Keratinocyte (primary cell): ENCODE measurements around the gene DMD. TPM values are rescaled to one million over a fixed set of nuclear protein-coding genes. Genes with fewer than 3 reads are reported as not detected.

ENCODE experiments used
- DNase-seq: peaks from one replicate; pipeline ENCODE4 v3.0.0-alpha.2; 2011; ENCODE audit warnings: low read depth, missing footprints, low spot score
- FAIRE-seq: peaks from 2 replicates; lab custom pipeline; 2011; peaks lifted over from hg19 to GRCh38; lab: Jason Lieb, UNC
- H2AFZ ChIP-seq: 2 replicates; pipeline ENCODE4 v1.6.0; 2012; ENCODE audit warnings: low read length, control low read depth, inconsistent platforms; ENCODE audit not compliant: control insufficient read depth
- H3K27ac ChIP-seq: 2 replicates; pipeline ENCODE4 v1.5.1; 2011; ENCODE audit warnings: low read length; ENCODE audit not compliant: control insufficient read depth, insufficient read depth
- H3K27me3 ChIP-seq: 3 replicates; pipeline ENCODE4 v1.6.0; 2011; ENCODE audit warnings: low read length; ENCODE audit not compliant: control insufficient read depth, insufficient read depth; ENCODE audit errors: extremely low read depth
- H3K36me3 ChIP-seq, 2 experiments: 2 replicates in 1 of 2; 3 replicates in 1 of 2; pipeline ENCODE4 v1.5.1; 2011; ENCODE audit warnings: low read length in 2 of 2, mild to moderate bottlenecking in 1 of 2; ENCODE audit not compliant: control insufficient read depth in 2 of 2, insufficient read depth in 2 of 2; ENCODE audit errors: extremely low read depth in 1 of 2
- H3K4me1 ChIP-seq: 3 replicates; pipeline ENCODE4 v1.5.1; 2011; ENCODE audit warnings: low read length; ENCODE audit not compliant: control insufficient read depth, insufficient read depth; ENCODE audit errors: extremely low read depth
- H3K4me2 ChIP-seq: 3 replicates; pipeline ENCODE4 v1.6.0; 2011; ENCODE audit warnings: low read depth, low read length; ENCODE audit not compliant: control insufficient read depth, insufficient read depth; ENCODE audit errors: extremely low read depth
- H3K4me3 ChIP-seq, 3 experiments: fragments of 200-600 bp in 1 of 3; sonication (generic) in 1 of 3; 2 replicates in 2 of 3; 3 replicates in 1 of 3; pipeline ENCODE4 v1.5.1; 2011 to 2016; ENCODE audit warnings: low read length in 3 of 3, mild to moderate bottlenecking in 3 of 3, control low read depth in 2 of 3, inconsistent platforms in 1 of 3, low read depth in 1 of 3, mixed read lengths in 1 of 3, mixed run types in 1 of 3, moderate library complexity in 1 of 3; ENCODE audit not compliant: control insufficient read depth in 2 of 3, insufficient read depth in 2 of 3; ENCODE audit errors: extremely low read depth in 1 of 3
- H3K79me2 ChIP-seq: 2 replicates; pipeline ENCODE4 v1.6.0; 2012; ENCODE audit warnings: low read length; ENCODE audit not compliant: control insufficient read depth, insufficient read depth
- H3K9ac ChIP-seq: 3 replicates; pipeline ENCODE4 v1.6.0; 2011; ENCODE audit warnings: low read length; ENCODE audit not compliant: control insufficient read depth, insufficient read depth; ENCODE audit errors: extremely low read depth
- H3K9me1 ChIP-seq: 3 replicates; pipeline ENCODE4 v1.6.0; 2011; ENCODE audit warnings: low read length; ENCODE audit not compliant: control insufficient read depth, insufficient read depth; ENCODE audit errors: extremely low read depth
- H3K9me3 ChIP-seq: 2 replicates; pipeline ENCODE4 v1.5.1; 2012; ENCODE audit warnings: low read depth, low read length; ENCODE audit not compliant: control insufficient read depth
- H4K20me1 ChIP-seq: 3 replicates; pipeline ENCODE4 v1.6.0; 2011; ENCODE audit warnings: low read length; ENCODE audit not compliant: control insufficient read depth, insufficient read depth; ENCODE audit errors: extremely low read depth
- CTCF ChIP-seq, 3 experiments: IDR thresholded peaks in 1 of 3; conservative IDR thresholded peaks in 1 of 3; optimal IDR thresholded peaks in 1 of 3; 2 replicates in 2 of 3; 3 replicates in 1 of 3; pipeline versions ENCODE3 to v1.5.1; 2011; ENCODE audit warnings: low read length in 3 of 3, mild to moderate bottlenecking in 3 of 3, moderate library complexity in 2 of 3, control low read depth in 1 of 3, inconsistent platforms in 1 of 3; ENCODE audit not compliant: insufficient read depth in 2 of 3; ENCODE audit errors: extremely low read depth in 1 of 3
- EZH2 ChIP-seq: IDR thresholded peaks from one replicate; pipeline ENCODE4 v1.6.1; 2012; ENCODE audit warnings: inconsistent platforms, mild to moderate bottlenecking, low read length, moderate library complexity
- dilution Hi-C: fragments of 300-500 bp; cut with MboI; formaldehyde crosslinking; loops from one replicate; pipeline ENCODE4 v1.7.0; 2020; ENCODE audit warnings: low sequenced_read_pairs; ENCODE audit not compliant: extremely low pct_ligation_motif_present
- polyA plus RNA-seq, 5 experiments: library from polyadenylated mRNA; depleted of rRNA in 3 of 5; stranded (reverse) in 3 of 5; stranded (forward) in 1 of 5; unstranded in 1 of 5; fragments of >200 nt; gene quantifications; 1 replicate in 1 of 5; 2 replicates in 3 of 5; 3 replicates in 1 of 5; pipeline versions ENCODE4 v1.2.1 to v1.2.3, GENCODE V29; 2011 to 2012; ENCODE audit warnings: missing spikeins in 2 of 5, low read depth in 1 of 5, low replicate concordance in 1 of 5

The DMD gene
- polyA plus RNA-seq, 1 donor (not counting 4 experiments of a cell fraction or from before 2014, with no cell fraction given): 8.9 TPM

- Histone ChIP-seq H3K4me1 (no peaks in the 10 kb centered on the region), H3K4me2 (no peak overlapping the region), H2AFZ (no peak overlapping the region), H3K36me3 (no peaks in the 10 kb centered on the region), H3K79me2 (no peaks in the 10 kb centered on the region), H3K9me1 (no peaks in the 10 kb centered on the region), H3K4me3 (no peak overlapping the region), H3K9me3 (no peaks in the 10 kb centered on the region), H4K20me1 (no peaks in the 10 kb centered on the region), H3K27me3 (no peaks in the 10 kb centered on the region), H3K9ac (no peak overlapping the region), H3K27ac (no peak overlapping the region)
- TF ChIP-seq EZH2: no peak
- no peak for TF ChIP-seq CTCF (optimal IDR thresholded peaks at IDR 0.05 in 1 of 3, IDR thresholded peaks at IDR 0.05 in 1 of 3, conservative IDR thresholded peaks at IDR 0.05 in 1 of 3; ENCODE audit: extremely low read depth in 1 of 3, insufficient read depth in 2 of 3, low read length in 3 of 3)
- FAIRE-seq: no peak
- dilution Hi-C loops: no loop called here
- no peak for DNase-seq
Observed at GRCh38 chrX:32778965-32779364, 432.4 kb downstream of the DMD start.

GRCh38 chrX:32774966-32775365 lies 436.4 kb downstream of the DMD start:
- Histone ChIP-seq H3K9me3 (no peaks in the 10 kb centered on the region), H3K9me1 (no peaks in the 10 kb centered on the region), H3K79me2 (no peaks in the 10 kb centered on the region), H3K9ac (no peak overlapping the region), H3K27me3 (no peaks in the 10 kb centered on the region), H3K36me3 (no peaks in the 10 kb centered on the region), H3K4me2 (no peak overlapping the region), H3K27ac (no peak overlapping the region), H2AFZ (no peak overlapping the region), H3K4me1 (no peaks in the 10 kb centered on the region), H4K20me1 (no peaks in the 10 kb centered on the region), H3K4me3 (no peak overlapping the region)
- no peak for DNase-seq
- dilution Hi-C loops: no loop called here
- TF ChIP-seq EZH2 (no peak), CTCF (optimal IDR thresholded peaks at IDR 0.05 in 1 of 3, IDR thresholded peaks at IDR 0.05 in 1 of 3, conservative IDR thresholded peaks at IDR 0.05 in 1 of 3; ENCODE audit: extremely low read depth in 1 of 3, insufficient read depth in 2 of 3, low read length in 3 of 3) (no peak)
- FAIRE-seq: no peak
